Cerebellar cortex (tissue), 1 donor: Measurements from ENCODE around the gene ETS2.

Experiments
- DNase-seq: peaks from one replicate; pipeline ENCODE4 v3.0.0-alpha.2; 2015; ENCODE audit warnings: low spot score

Gene ETS2

DNA sequence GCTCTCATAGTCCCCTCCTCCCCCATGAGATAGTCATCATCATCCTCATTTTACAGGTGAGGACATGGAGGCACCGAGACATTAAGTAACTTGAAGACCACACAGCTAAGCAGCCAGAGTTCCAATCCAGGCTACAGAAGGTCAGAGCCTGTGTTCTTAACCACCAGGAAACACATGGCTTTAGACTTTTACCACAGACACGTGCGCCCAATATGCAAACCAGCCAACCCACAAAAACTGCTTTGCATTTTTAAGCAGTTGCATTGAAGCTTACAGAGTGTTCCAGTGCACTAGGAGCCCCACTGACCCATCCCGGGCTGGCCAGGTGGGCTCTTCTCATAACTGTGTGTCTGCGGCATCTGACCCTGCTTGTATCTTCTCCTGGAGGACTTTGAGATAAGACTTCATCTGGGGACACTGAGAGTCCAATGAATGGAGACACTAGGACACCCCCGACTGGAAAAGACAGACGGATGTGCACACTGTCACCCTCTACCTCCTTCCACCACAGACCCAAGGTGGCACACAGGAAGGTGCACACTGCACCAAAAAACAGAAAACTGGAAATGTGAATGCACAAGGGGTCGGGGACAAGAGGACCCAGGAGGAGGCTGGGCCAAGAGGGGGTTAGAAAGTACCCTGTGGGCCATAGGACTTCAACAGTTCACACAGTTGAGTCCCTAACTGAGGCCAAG is 56.4 kb downstream of the ETS2 start:
- DNase-seq, result no peak

DNA sequence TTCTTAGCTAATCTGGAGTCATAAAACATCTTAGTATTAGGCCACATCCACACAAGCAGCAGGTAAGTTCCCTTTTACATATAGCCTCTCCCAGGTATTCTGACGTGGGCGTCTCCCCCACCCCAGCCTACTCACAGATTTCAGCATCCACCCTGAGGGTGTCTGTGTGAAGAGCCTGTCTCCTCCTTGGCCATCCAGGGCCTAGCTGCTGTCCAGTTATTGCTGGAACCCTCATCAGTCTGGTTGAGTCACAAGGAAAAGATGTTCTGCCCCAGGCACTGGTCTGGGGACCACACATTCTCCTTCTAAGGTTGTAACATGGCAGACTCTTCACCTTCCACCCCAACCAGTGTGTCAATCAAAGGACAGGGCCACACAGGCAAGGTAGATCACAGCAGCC is 57.6 kb downstream of the ETS2 start:
- DNase-seq, result no peak

DNA sequence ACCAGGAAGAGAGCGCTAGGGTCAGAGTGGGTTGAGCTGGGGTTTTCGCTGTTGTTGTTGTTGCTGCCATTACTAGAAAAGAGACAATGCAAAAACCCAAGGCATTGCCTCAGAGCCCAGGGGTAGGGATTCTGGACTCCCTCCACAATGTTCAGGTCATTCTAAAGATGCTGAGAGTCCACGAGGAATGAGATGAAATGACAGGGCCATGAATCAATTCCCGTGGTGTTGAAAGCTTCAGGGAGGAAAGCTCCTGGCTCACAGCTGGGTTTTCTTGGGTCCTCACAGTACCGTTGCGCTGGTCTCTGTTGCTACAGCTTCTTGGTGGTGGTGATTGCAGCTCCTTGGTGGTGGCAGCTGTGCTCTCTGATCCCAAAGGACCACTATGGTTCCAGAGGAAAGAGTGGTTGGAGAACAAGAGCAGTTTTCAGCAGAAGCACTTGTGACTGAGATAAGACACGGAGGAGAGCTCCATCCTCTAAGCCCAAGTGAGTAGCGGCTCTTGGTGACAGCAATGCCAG is 58.2 kb downstream of the ETS2 start:
- no peak for DNase-seq

DNA sequence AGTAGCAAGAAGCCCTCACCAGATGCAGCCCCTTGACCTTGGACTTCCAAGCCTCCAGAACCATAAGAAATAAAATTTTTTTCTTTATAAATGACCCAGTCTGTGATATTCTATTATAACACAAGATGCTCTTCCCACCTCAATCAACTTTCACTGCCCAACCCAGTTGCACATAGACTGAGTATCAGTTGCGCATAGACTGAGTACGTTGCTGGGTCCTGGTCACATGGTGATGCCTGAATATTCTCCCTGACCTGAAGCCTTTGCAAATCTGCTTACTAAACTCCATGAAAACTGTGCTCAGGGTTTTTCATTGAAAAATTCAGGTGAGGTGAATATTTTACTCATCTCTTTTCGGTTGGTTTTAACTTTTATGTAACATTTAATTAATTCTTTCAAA is 59.2 kb downstream of the ETS2 start:
- no peak for DNase-seq

DNA sequence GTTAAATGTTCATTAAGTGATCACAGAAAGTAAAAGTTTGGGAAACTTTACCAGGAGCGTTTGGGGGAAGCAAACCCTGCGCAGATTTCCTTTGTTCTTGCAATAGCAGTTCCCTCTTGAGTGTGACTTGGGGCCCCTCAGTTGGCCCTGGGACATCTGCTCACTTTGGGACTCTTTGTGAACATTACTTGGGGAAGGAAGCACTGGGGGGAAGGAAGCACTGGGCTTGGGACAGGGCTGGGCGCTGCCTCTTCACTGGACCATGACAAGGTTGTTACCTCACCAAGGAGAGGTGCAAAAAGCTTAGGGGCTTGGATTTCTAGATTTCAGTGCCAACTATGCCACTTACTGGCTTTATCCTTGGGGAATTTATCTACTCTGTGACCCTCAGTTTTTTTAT is 63.5 kb downstream of the ETS2 start:
- DNase-seq, result no peak

DNA sequence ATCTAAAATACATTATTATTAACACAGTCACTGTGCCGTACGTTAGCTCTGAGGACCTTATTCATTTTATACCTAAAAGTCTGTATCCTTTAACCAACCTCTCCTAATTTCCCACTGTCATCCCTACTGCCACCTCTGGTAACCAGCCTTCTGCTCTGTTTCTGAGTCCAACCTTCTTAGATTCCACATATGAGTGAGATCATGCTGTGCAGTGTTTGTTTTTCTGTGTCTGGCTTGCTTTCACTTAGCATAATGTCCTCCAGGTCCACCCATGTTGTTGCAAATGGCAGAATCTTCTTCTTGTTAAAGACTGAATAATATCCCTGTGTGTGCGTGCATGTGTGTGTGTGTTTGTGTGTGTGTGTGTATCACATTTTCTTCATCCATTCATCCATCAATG is 64.2 kb downstream of the ETS2 start:
- DNase-seq, result no peak
